Mesenchymal stem cell (in vitro differentiated cells and primary cell): ENCODE data around the gene DOK5.

ENCODE experiments used
- DNase-seq: peaks from one replicate; pipeline ENCODE4 v3.0.0-alpha.2; 2013
- H2AFZ ChIP-seq: one replicate; pipeline ENCODE4 v1.6.1; 2013; ENCODE audit warnings: low read depth, mild to moderate bottlenecking, control low read depth, inconsistent platforms, low read length, moderate library complexity
- H2AK5ac ChIP-seq: 2 replicates; pipeline ENCODE4 v1.6.1; 2013; ENCODE audit warnings: low read length, moderate library complexity, mild to moderate bottlenecking, inconsistent platforms; ENCODE audit not compliant: severe bottlenecking
- H2BK120ac ChIP-seq: one replicate; pipeline ENCODE4 v1.6.1; 2013; ENCODE audit warnings: low read depth, mild to moderate bottlenecking, inconsistent platforms, low read length, moderate library complexity
- H2BK12ac ChIP-seq, 2 experiments: one replicate each; pipeline ENCODE4 v1.6.1; 2013; ENCODE audit warnings: inconsistent platforms in 2 of 2, low read length in 2 of 2, mild to moderate bottlenecking in 2 of 2, moderate library complexity in 2 of 2, control low read depth in 1 of 2
- H2BK15ac ChIP-seq: one replicate; pipeline ENCODE4 v1.6.1; 2013; ENCODE audit warnings: mild to moderate bottlenecking, low read depth, inconsistent platforms; ENCODE audit not compliant: poor library complexity, severe bottlenecking
- H2BK5ac ChIP-seq: 2 replicates; pipeline ENCODE4 v1.6.1; 2013; ENCODE audit warnings: low read depth, mild to moderate bottlenecking, low read length, control low read depth, inconsistent platforms; ENCODE audit not compliant: poor library complexity, severe bottlenecking
- H3K14ac ChIP-seq, 2 experiments: one replicate each; pipeline ENCODE4 v1.6.1; 2013; ENCODE audit warnings: inconsistent platforms in 2 of 2, low read length in 2 of 2, control low read depth in 1 of 2, mild to moderate bottlenecking in 1 of 2, moderate library complexity in 1 of 2
- H3K18ac ChIP-seq, 2 experiments: one replicate each; pipeline ENCODE4 v1.6.1; 2013; ENCODE audit warnings: inconsistent platforms in 2 of 2, low read length in 2 of 2, control low read depth in 1 of 2, low read depth in 1 of 2, mild to moderate bottlenecking in 1 of 2
- H3K23ac ChIP-seq, 2 experiments: one replicate each; pipeline ENCODE4 v1.6.1; 2013; ENCODE audit warnings: inconsistent platforms in 2 of 2, low read length in 2 of 2, mild to moderate bottlenecking in 2 of 2, moderate library complexity in 2 of 2, control low read depth in 1 of 2
- H3K27ac ChIP-seq: 2 replicates; pipeline ENCODE4 v1.5.1; 2013; ENCODE audit warnings: mild to moderate bottlenecking, moderate library complexity, low read length, control low read depth, inconsistent platforms; ENCODE audit not compliant: poor library complexity, severe bottlenecking
- H3K27me3 ChIP-seq, 2 experiments: 2 replicates each; pipeline versions ENCODE4 v1.6.1 to v1.7.0; 2013; ENCODE audit warnings: low read length in 2 of 2, mild to moderate bottlenecking in 2 of 2, moderate library complexity in 2 of 2, control low read depth in 1 of 2, inconsistent platforms in 1 of 2; ENCODE audit not compliant: control insufficient read depth in 1 of 2, insufficient read depth in 1 of 2
- H3K36me3 ChIP-seq, 2 experiments: 2 replicates each; pipeline versions ENCODE4 v1.6.1 to v1.7.0; 2013; ENCODE audit warnings: low read length in 2 of 2, control low read depth in 1 of 2, inconsistent platforms in 1 of 2, low read depth in 1 of 2, mild to moderate bottlenecking in 1 of 2; ENCODE audit not compliant: insufficient read depth in 2 of 2, control insufficient read depth in 1 of 2
- H3K4ac ChIP-seq, 2 experiments: one replicate each; pipeline ENCODE4 v1.6.1; 2013; ENCODE audit warnings: inconsistent platforms in 2 of 2, low read length in 2 of 2, mild to moderate bottlenecking in 2 of 2, moderate library complexity in 2 of 2, control low read depth in 1 of 2, low read depth in 1 of 2
- H3K4me1 ChIP-seq: 2 replicates; pipeline ENCODE4 v1.6.1; 2013; ENCODE audit warnings: low read depth, low read length, control low read depth; ENCODE audit not compliant: control insufficient read depth, insufficient read depth
- H3K4me2 ChIP-seq: 2 replicates; pipeline ENCODE4 v1.6.1; 2013; ENCODE audit warnings: low read length, mild to moderate bottlenecking, inconsistent platforms; ENCODE audit not compliant: poor library complexity, severe bottlenecking
- H3K4me3 ChIP-seq, 2 experiments: 2 replicates each; pipeline versions ENCODE4 v1.5.1 to v1.7.0; 2013; ENCODE audit warnings: low read length in 2 of 2, mild to moderate bottlenecking in 2 of 2, control low read depth in 1 of 2, low read depth in 1 of 2; ENCODE audit not compliant: insufficient read depth in 1 of 2
- H3K79me1 ChIP-seq: replicated peaks from 2 replicates; pipeline ENCODE4 v1.6.1; 2013; ENCODE audit warnings: mild to moderate bottlenecking, control low read depth, low read length, inconsistent platforms; ENCODE audit not compliant: poor library complexity, severe bottlenecking
- H3K9ac ChIP-seq: 2 replicates; pipeline ENCODE4 v1.7.0; 2013; ENCODE audit warnings: mild to moderate bottlenecking, low read length, moderate library complexity
- H3K9me3 ChIP-seq: 2 replicates; pipeline ENCODE4 v1.7.0; 2013; ENCODE audit warnings: mild to moderate bottlenecking, low read length; ENCODE audit not compliant: control insufficient read depth
- H4K8ac ChIP-seq: one replicate; pipeline ENCODE4 v1.6.1; 2013; ENCODE audit warnings: inconsistent platforms, mild to moderate bottlenecking, low read length, moderate library complexity
- H4K91ac ChIP-seq: one replicate; pipeline ENCODE4 v1.6.1; 2013; ENCODE audit warnings: mild to moderate bottlenecking, low read length, inconsistent platforms
- WGBS: methylation state at CpG from one replicate; pipeline ENCODE4 v1.1.7; 2013; ENCODE audit warnings: mixed read lengths; 5-methylcytosine and 5-hydroxymethylcytosine counted together

Gene DOK5

DNA sequence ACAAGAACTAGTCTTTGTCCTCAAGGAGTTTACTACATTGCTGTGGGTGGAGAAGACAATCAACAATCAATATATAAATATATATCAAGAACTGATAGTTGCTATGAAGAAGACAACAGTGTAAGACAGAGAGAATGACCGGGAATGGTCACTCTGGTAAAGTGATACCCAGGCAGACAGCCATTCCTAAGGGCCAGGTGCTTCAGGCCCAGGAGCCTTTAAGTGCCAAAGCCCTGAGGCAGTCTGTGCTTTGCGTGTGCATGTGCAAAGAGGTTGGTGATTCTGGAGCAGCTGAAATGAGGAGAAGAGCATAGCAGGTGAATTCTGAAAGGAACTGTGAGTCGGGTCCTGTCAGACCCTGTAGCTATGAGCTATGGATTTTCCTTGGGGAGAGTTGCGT is 154.2 kb downstream of the DOK5 start:
- Histone ChIP-seq H3K23ac (no peak overlapping the region), H3K4me1 (no peaks in the 10 kb centered on the region), H3K4ac (no peak overlapping the region), H3K9ac (no peak overlapping the region), H3K14ac (no peak overlapping the region), H2AK5ac (no peak overlapping the region), H2BK120ac (no peak overlapping the region), H4K8ac (no peak overlapping the region), H2BK5ac (no peak overlapping the region), H3K4me2 (no peak overlapping the region), H2BK12ac (no peak overlapping the region), H3K79me1 (no peaks in the 10 kb centered on the region), H3K27me3 (no peaks in the 10 kb centered on the region), H3K36me3 (peaks cover 0 to 4% of the 10 kb centered on the region in 2 experiments), H3K4me3 (no peak overlapping the region), H2AFZ (no peak overlapping the region), H2BK15ac (no peak overlapping the region), H3K18ac (no peak overlapping the region), H4K91ac (no peak overlapping the region), H3K27ac (no peak overlapping the region), H3K9me3 (no peaks in the 10 kb centered on the region)
- DNase-seq, result no peak
- 77% methylated on average over 4 of the region's 4 CpGs for WGBS

DNA sequence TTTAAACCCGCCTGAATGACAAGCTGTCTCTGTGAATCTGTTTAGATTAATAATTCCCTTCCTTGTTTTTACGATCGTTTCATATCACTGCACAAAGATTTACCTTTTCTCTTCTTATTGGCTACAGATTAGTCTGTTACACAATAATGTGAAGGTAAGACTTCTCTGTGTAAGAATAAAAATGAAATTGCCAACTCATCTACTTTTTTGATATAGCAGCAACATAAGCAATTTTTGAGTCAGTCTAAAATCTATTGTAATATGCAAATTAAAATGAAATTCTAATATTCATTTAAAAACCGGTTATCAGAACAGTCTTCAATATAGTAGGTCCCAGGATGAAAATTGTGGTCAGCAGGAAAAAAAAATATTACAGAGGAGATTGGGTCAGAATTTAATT is 155.2 kb downstream of the DOK5 start:
- WGBS, result 95% methylated on average over 3 of the region's 4 CpGs

DNA sequence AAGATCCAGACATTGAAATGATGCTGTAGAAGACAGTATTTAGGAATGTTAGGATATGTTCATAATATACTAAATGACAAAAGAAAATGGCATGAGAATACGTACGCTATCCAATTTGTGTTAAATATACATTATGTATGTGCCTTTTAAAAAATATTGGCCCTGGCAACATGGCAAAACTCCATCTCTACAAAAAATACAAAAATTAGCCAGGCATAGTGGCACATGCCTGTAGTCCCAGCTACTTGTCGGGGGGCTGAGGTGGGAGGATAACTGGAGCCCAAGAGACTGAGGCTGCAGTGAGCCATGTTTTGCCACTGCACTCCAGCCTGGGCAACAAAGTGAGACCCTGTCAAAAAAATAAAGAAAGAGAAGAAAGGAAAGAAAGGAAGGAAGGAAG is 155.7 kb downstream of the DOK5 start:
- Histone ChIP-seq H3K36me3 (peaks cover 0 to 4% of the 10 kb centered on the region in 2 experiments), H2AK5ac (no peak overlapping the region), H2BK15ac (no peak overlapping the region), H3K23ac (no peak overlapping the region), H3K4me1 (no peaks in the 10 kb centered on the region), H3K4me3 (no peak overlapping the region), H4K8ac (no peak overlapping the region), H2BK5ac (no peak overlapping the region), H2BK120ac (no peak overlapping the region), H2AFZ (no peak overlapping the region), H3K4ac (no peak overlapping the region), H3K27me3 (no peaks in the 10 kb centered on the region), H3K9me3 (no peaks in the 10 kb centered on the region), H3K4me2 (no peak overlapping the region), H2BK12ac (no peak overlapping the region), H3K79me1 (no peaks in the 10 kb centered on the region), H3K9ac (no peak overlapping the region), H4K91ac (no peak overlapping the region), H3K18ac (no peak overlapping the region), H3K27ac (no peak overlapping the region), H3K14ac (no peak overlapping the region)
- no peak for DNase-seq
- WGBS, result 63% methylated on average over 1 of the region's 3 CpGs

More for the DNA sequence above, 155.2 kb downstream of the DOK5 start:
- Histone ChIP-seq H3K4me3 (no peak overlapping the region), H4K91ac (no peak overlapping the region), H3K4me1 (no peaks in the 10 kb centered on the region), H2BK15ac (no peak overlapping the region), H3K23ac (no peak overlapping the region), H2AFZ (no peak overlapping the region), H3K4ac (no peak overlapping the region), H2AK5ac (no peak overlapping the region), H2BK120ac (no peak overlapping the region), H3K14ac (no peak overlapping the region), H2BK5ac (no peak overlapping the region), H2BK12ac (no peak overlapping the region), H3K36me3 (peaks cover 0 to 4% of the 10 kb centered on the region in 2 experiments), H3K9ac (no peak overlapping the region), H3K79me1 (no peaks in the 10 kb centered on the region), H3K27me3 (no peaks in the 10 kb centered on the region), H3K18ac (no peak overlapping the region), H4K8ac (no peak overlapping the region), H3K4me2 (no peak overlapping the region), H3K9me3 (no peaks in the 10 kb centered on the region), H3K27ac (no peak overlapping the region)
- DNase-seq, result no peak

DNA sequence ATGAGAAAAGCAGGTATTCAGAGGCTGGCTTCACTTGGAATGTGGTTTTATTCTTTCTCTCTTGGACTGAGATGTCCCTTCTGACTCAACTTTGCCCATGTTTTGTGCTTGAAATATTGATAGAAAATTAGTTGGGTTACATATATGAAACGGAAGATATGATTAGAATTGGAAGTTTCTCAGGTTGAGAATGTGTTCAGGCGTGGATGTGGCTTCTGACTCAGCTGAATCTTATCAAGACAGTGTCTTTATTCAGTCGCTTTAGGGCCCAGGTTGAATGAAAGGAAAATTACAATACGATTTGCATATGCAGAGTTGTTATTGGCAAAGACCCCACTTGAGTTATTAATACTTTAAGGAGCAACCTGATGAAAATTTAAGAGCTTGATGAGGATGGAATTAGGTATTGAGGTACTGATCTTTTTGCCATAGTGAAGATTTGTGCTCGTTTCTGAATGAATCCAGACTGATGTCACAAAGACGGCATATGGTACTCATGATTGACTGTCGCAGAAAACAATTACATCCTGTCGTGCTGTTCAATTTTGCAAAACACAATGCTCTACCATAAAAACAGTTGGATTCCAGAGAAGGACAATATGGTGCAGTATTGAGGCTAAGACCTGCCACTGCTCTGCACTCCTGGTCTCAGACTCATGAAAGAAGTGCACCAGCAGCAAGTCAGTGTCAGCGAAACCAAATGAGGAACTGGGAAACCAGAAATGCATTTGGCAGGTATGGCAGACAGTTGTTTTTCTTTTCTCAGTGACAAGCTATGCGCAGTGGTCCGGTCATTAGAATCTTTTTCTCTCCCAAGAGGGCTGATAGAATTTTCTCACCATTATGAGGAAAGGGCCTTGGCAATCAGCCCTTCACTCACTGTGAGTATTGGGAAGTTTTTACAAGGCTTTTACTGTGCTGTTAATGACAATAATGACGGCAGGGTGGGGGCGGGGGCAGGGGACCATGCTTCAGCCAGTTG is 158.3 kb downstream of the DOK5 start:
- Histone ChIP-seq H2BK12ac (no peak overlapping the region), H2BK15ac (no peak overlapping the region), H3K36me3 (no peaks in the 10 kb centered on the region), H3K27ac (no peak overlapping the region), H3K27me3 (no peaks in the 10 kb centered on the region), H3K4me3 (no peak overlapping the region), H3K9me3 (no peaks in the 10 kb centered on the region), H3K79me1 (no peaks in the 10 kb centered on the region), H3K4ac (no peak overlapping the region), H3K4me2 (no peak overlapping the region), H2AFZ (no peak overlapping the region), H3K14ac (no peak overlapping the region), H3K18ac (no peak overlapping the region), H2BK120ac (no peak overlapping the region), H4K8ac (no peak overlapping the region), H4K91ac (no peak overlapping the region), H2BK5ac (no peak overlapping the region), H3K9ac (no peak overlapping the region), H3K23ac (no peak overlapping the region), H2AK5ac (no peak overlapping the region), H3K4me1 (no peaks in the 10 kb centered on the region)
- DNase-seq, result no peak
- WGBS, result 78% methylated on average over 13 of the region's 13 CpGs
